GM21825 (cell line): Measurements from ENCODE around the gene SLC8A1.
"Not testable (repeated sequence)": the region's sequence is repeated elsewhere in the genome, so short reads cannot be mapped to it uniquely, and the experiment has no call there.

ENCODE experiments used
- ATAC-seq: cut with Tn5 transposase; IDR thresholded peaks from one replicate; pipeline ENCODE4 v1.9.1; 2021; ENCODE audit warnings: mild to moderate bottlenecking, moderate library complexity; ENCODE audit not compliant: unreplicated experiment

The SLC8A1 gene

DNA sequence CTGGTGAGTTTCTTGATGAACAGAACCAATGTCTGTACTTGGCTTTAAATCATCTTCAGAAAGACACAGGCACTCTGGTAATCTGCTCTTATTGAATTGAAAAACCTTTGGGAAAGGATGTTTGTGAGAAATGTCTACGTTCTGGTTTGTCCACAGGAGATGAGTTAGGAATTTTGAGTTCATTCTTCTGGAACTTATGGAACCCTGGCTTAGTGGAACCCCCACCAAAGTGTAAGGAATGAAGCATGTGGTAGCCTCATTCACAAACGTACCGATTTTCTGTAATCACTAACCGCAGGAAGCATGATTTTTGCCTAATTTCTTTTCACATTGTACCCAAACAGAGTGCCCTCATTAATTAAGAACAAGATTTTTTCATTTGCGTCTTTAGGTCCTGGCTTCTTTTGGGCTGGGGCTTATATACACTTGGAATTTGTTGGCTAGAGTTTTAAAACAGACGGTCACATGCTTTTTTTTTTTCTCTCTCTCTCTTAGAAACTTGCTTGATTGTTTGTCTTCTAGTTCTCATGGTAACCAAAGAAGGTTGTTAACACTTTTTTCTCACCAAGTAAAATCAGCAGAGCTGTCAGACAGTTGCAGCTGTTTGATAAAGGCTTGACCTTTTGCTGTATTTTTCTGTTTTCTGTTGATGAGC lies 358.7 kb downstream of the SLC8A1 start:
- ATAC-seq, result no peak

DNA sequence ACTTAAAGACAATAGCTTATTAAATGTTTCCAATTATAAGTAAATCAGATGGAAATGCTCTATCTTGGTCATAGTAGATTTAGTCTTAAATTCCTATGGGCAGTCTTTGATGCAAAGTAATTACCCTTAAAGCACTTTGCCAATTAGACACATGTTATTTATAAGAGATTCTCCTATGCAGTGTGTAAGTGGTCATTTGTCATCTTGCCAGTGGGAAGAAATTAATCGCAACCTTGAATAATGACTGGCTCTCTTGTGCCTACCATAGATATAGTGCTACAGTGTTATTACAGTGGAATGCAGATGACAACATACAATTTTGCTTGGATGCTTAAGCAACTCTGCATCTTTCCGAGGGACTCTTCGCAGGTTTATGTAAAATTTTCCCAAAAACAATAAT lies 361.8 kb downstream of the SLC8A1 start:
- ATAC-seq, result no peak

DNA sequence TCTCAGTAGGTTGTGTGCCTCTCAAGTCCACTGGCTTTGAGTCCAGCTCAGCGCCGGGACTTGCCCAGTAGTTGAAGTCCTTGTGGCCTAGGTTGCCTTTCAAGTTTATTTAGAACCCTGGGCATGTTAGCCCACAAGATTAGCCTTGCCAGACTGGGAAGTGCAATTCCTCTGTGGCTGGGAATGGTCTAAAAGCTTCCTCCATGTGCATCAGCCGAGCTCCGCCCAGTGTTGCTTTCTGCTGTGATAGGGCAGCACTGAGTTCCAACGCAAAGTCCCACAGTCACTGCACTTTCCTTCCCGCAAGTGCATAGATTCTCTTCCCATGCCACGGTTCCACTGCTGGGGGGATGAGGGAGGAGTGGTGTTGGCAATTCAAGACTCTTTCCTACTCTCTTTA lies 364.0 kb downstream of the SLC8A1 start:
- ATAC-seq, result no peak

DNA sequence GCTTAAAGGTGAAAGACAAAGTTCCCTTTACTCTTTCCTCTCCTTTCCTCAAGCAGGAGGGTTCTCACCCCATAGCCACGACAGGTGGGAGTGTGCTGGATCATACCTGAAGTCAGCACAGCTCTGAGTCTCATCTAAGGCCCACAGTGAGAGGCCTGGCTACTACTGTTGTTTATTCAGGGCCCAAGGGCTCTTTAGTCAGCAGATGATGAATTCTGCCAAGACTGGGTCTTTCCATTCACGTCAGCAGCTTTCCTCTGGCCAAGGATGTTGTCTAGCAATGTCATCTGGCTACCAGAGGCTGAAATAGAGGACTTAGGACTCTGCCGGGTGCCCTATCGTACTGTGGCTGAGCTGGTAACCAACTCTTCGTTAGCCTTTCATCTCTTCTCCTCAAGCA lies 364.5 kb downstream of the SLC8A1 start:
- no peak for ATAC-seq

DNA sequence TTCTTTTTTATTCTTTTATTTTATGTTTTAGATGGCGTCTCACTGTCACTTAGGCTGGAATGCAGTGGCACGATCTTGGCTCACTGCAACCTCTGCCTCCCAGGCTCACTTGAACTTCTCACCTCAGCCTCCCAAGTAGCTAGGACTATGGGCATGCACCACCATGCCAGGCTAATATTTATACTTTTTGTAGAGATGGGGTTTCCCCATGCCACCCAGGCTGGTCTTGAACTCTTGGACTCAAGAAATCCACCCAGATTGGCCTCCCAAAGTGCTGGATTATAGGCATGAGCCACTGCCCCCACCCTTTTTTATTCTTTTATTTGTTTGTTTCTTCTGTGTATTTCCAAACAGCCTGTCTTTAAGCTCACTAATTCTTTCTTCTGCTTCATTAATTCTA lies 366.1 kb downstream of the SLC8A1 start:
- no peak for ATAC-seq

DNA sequence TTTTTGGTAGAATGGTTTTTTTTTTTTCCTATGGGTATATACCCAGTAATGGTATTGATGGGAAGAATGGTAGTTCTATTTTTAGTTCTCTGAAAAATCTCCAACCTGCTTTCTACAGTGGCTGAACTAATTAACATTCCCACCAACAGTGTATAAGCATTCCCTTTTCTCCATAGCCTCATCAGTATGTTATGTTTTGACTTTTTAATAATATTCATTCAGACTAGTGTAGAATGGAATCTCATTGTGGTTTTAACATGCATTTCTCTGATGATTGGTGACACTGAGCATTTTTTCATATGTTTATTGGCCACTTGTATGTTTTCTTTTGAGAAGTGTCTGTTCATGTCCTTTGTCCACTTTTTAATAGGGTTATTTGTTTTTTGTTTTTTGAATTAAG lies 378.6 kb downstream of the SLC8A1 start:
- not testable (repeated sequence) for ATAC-seq

DNA sequence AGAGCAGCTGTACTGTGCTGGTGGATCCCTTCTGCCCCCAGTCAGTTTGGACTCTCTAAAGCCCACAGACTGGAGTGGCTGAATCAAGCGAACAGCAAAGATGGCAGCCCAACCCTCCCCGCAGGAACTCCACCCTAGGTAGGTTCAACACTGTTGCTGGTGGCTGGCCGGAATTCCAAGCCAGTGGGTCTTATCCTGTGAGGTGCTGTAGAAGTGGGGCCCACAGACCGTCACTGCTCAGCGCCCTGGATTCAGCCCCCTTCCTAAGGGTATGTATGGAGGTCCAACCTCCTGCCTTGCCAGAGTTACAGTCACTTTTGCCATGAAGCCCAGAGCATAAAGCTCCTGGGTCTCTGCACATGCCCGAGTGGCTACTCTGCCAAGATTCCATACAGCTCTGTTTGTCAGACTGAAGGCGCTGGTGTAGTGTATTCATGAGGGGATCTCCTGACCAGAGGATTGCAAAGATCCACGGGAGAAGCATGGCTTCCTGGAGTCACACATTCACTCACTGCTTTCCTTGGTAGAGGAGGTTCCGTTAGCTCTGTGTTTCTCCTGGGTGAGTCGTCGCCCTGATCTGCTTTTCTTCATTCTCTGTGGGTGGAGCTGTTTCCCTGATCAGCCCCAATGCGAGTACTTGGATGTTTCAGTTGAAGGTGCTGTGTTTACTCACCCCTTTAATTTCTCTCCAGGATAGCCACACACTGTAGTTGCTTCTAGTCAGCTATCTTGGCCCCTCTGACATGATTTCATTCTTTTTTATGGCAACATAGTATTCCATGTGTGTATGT lies 379.3 kb downstream of the SLC8A1 start:
- no peak for ATAC-seq

DNA sequence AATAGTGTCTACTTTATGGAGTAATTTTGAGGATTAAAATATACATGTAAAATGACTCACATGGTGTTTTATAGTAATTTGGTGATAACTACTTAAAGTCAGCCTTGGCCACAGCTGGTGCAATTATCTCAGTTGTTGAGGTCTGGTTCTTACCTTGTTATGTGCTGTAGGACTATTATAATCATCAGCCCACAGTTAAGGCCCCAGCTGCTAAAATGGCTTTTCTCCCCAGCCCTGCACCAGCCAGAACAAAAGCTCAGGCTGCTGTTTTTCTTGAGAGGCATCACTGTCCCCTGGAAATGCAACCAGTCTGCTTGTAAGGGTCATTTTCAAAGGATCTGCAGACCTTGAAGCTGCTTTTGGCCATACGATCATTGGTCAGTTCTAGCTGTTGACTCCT lies 389.5 kb downstream of the SLC8A1 start:
- ATAC-seq, result no peak

DNA sequence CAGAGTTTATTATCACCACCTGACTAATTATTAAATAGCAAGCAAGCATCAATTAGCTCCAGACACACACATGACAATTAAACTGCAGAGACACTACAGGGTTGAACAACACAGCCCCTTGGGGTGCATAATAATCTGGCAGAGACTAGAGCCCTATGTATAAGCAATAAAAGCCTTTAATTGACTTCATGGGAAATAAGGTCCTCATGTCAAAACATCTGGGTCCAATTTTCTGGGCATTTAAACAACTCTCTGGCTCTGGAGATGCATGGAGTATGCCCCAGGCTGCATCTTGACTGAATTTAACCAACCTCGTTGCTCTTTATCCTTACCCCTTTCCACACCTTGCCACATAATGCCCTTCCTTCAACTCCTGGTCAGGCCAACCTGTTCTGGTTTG lies 402.1 kb downstream of the SLC8A1 start:
- ATAC-seq, result no peak

DNA sequence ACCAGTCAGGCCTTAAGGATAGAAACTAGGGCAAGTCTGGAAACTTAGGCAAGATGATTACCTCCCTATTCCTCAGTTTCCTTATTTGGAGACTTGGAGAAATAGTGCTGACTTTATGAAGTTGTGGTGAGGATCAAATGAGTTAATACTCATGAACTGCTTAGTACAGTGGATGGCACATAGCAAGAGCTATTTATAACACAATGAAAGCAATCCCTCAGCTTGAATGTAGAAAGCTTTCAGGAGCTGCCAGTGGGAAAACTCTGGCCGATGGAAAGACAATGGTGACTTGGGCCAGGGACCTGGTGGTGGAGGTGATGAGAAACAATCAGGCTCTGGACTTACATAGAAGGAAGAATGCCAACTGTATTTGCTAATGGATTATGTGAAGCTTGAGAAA lies 403.4 kb downstream of the SLC8A1 start:
- ATAC-seq, result no peak

DNA sequence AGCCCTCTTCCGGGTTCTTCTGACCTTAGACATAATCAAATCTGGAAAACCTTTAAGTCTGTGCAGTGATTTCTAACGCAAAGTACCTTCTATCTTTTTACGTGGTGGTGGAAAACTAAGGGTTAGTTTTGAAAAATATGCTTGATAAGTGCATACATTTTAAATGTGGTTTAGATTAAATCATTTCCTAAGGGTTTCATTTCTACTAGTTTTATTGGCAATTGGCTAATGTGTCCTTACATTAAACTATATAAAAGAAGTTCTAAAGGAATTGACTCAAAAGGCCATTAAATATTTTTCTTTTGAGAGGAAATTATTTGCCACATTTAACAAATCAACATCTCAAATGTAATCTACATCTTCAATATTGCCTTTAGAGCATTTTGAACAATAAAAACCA lies 404.5 kb downstream of the SLC8A1 start:
- ATAC-seq, result no peak
